CD14-positive monocyte (primary cell): ENCODE results near the gene SLC29A1. TPM values are rescaled to one million over a fixed set of nuclear protein-coding genes. Genes with fewer than 3 reads are reported as not detected.
"Not testable (repeated sequence)": the region's sequence is repeated elsewhere in the genome, so short reads cannot be mapped to it uniquely, and the experiment has no call there.

Source experiments
- DNase-seq, 3 donors: peaks; one replicate each; pipeline ENCODE4 v3.0.0-alpha.2; 2011 to 2022
- H2AFZ ChIP-seq: 2 replicates; pipeline ENCODE4 v1.6.0; 2012; ENCODE audit warnings: mild to moderate bottlenecking, low read depth, low read length, inconsistent platforms; ENCODE audit not compliant: insufficient read depth, poor library complexity, severe bottlenecking
- H3K27ac ChIP-seq, 2 donors: 1 replicate in 1 of 2; 2 replicates in 1 of 2; pipeline ENCODE4 v1.5.1; 2012 to 2013; ENCODE audit warnings: low read length in 2 of 2, control low read depth in 1 of 2, inconsistent platforms in 1 of 2, low read depth in 1 of 2, mild to moderate bottlenecking in 1 of 2
- H3K27me3 ChIP-seq, 2 donors: one replicate each; pipeline versions ENCODE4 v1.6.0 to v1.6.1; 2011 to 2013; ENCODE audit warnings: low read length in 2 of 2; ENCODE audit not compliant: control insufficient read depth in 2 of 2, insufficient read depth in 2 of 2
- H3K36me3 ChIP-seq, 2 donors: replicated peaks in 1 of 2; 1 replicate in 1 of 2; 2 replicates in 1 of 2; pipeline versions ENCODE4 v1.5.1 to v1.6.1; 2012 to 2013; ENCODE audit warnings: low read length in 2 of 2, control low read depth in 1 of 2, inconsistent platforms in 1 of 2, mild to moderate bottlenecking in 1 of 2; ENCODE audit not compliant: insufficient read depth in 2 of 2, control insufficient read depth in 1 of 2
- H3K4me1 ChIP-seq, 2 donors: 1 replicate in 1 of 2; 2 replicates in 1 of 2; pipeline versions ENCODE4 v1.5.1 to v1.6.1; 2012 to 2013; ENCODE audit warnings: low read length in 2 of 2, control low read depth in 1 of 2, inconsistent platforms in 1 of 2, mild to moderate bottlenecking in 1 of 2, moderate library complexity in 1 of 2; ENCODE audit not compliant: insufficient read depth in 2 of 2, control insufficient read depth in 1 of 2
- H3K4me2 ChIP-seq: replicated peaks from 2 replicates; pipeline ENCODE3; 2012; ENCODE audit warnings: low read length, moderate library complexity, mild to moderate bottlenecking; ENCODE audit not compliant: poor library complexity, severe bottlenecking; ENCODE audit errors: extremely low read depth
- H3K4me3 ChIP-seq, 3 experiments: fragments of 200-600 bp in 1 of 3; sonication (generic) in 1 of 3; replicated peaks in 1 of 3; 1 replicate in 2 of 3; 2 replicates in 1 of 3; pipeline ENCODE4 v1.5.1; 2011 to 2013; ENCODE audit warnings: low read length in 3 of 3, mild to moderate bottlenecking in 3 of 3, control low read depth in 2 of 3, low read depth in 2 of 3, inconsistent platforms in 1 of 3, moderate library complexity in 1 of 3
- H3K79me2 ChIP-seq: 2 replicates; pipeline ENCODE4 v1.6.0; 2012; ENCODE audit warnings: mild to moderate bottlenecking, control low read depth, inconsistent platforms, low read length, moderate library complexity; ENCODE audit not compliant: insufficient read depth
- H3K9ac ChIP-seq: 2 replicates; pipeline ENCODE4 v1.6.0; 2017; ENCODE audit warnings: low read length, mild to moderate bottlenecking; ENCODE audit not compliant: insufficient read depth, poor library complexity, severe bottlenecking
- H3K9me3 ChIP-seq, 2 donors: replicated peaks in 1 of 2; 1 replicate in 1 of 2; 2 replicates in 1 of 2; pipeline versions ENCODE4 v1.5.1 to v1.6.1; 2012 to 2013; ENCODE audit warnings: low read length in 2 of 2, control low read depth in 1 of 2; ENCODE audit not compliant: control insufficient read depth in 1 of 2, insufficient read depth in 1 of 2
- H4K20me1 ChIP-seq: 2 replicates; pipeline ENCODE4 v1.6.0; 2012; ENCODE audit warnings: mild to moderate bottlenecking, low read length, control low read depth, moderate library complexity; ENCODE audit not compliant: insufficient read depth
- H3K27ac Mint-ChIP-seq, 7 donors: one replicate each; pipeline ENCODE4 v1.8.0; 2020; ENCODE audit warnings: mild to moderate bottlenecking in 7 of 7, mixed read lengths in 7 of 7, moderate library complexity in 6 of 7, inconsistent platforms in 2 of 7
- H3K27me3 Mint-ChIP-seq, 3 donors: one replicate each; pipeline ENCODE4 v1.8.0; 2021 to 2022; ENCODE audit warnings: low read depth in 3 of 3, mild to moderate bottlenecking in 3 of 3, mixed read lengths in 3 of 3, moderate library complexity in 3 of 3, inconsistent platforms in 1 of 3
- H3K36me3 Mint-ChIP-seq, 2 donors: one replicate each; pipeline ENCODE4 v1.8.0; 2020; ENCODE audit warnings: mixed read lengths in 2 of 2, inconsistent platforms in 1 of 2, mild to moderate bottlenecking in 1 of 2
- H3K4me1 Mint-ChIP-seq: one replicate; pipeline ENCODE4 v1.8.0; 2020; ENCODE audit warnings: mild to moderate bottlenecking, mixed read lengths
- H3K4me3 Mint-ChIP-seq, 2 donors: one replicate each; pipeline ENCODE4 v1.8.0; 2020; ENCODE audit warnings: mild to moderate bottlenecking in 2 of 2, mixed read lengths in 2 of 2, moderate library complexity in 1 of 2
- H3K9me3 Mint-ChIP-seq, 7 donors: one replicate each; pipeline ENCODE4 v1.8.0; 2020 to 2022; ENCODE audit warnings: mixed read lengths in 7 of 7, mild to moderate bottlenecking in 6 of 7, moderate library complexity in 6 of 7, inconsistent platforms in 2 of 7
- WGBS: methylation state at CpG from one replicate; pipeline ENCODE4 v1.1.5; 2013; ENCODE audit warnings: missing lambda C conversion rate; ENCODE audit not compliant: insufficient coverage; 5-methylcytosine and 5-hydroxymethylcytosine counted together
- intact Hi-C, 2 donors: fragments of 100-400 bp; cut with micrococcal nuclease; formaldehyde crosslinking; loops; one replicate each; pipeline versions ENCODE4 v1.15.0 to v1.15.1; 2023
- polyA plus RNA-seq, 3 donors: library from polyadenylated mRNA; depleted of rRNA in 1 of 3; unstranded in 2 of 3; stranded (reverse) in 1 of 3; fragments of 300-500 nt in 2 of 3; fragments of >200 nt in 1 of 3; fragmentation: Illumina TruSeq in 2 of 3; gene quantifications; 1 replicate in 2 of 3; 2 replicates in 1 of 3; pipeline ENCODE4 v1.2.3, GENCODE V29; 2012 to 2021
- TF ChIP-seq, protein P1 (sequence below): fragments of 200-600 bp; IDR thresholded peaks from one replicate; pipeline ENCODE4 v1.8.0; 2022; ENCODE audit warnings: antibody characterized with exemption, mild to moderate bottlenecking

Gene SLC29A1
- polyA plus RNA-seq, 3 donors, result 14.3 to 23.2 (median 15.0) TPM

DNA sequence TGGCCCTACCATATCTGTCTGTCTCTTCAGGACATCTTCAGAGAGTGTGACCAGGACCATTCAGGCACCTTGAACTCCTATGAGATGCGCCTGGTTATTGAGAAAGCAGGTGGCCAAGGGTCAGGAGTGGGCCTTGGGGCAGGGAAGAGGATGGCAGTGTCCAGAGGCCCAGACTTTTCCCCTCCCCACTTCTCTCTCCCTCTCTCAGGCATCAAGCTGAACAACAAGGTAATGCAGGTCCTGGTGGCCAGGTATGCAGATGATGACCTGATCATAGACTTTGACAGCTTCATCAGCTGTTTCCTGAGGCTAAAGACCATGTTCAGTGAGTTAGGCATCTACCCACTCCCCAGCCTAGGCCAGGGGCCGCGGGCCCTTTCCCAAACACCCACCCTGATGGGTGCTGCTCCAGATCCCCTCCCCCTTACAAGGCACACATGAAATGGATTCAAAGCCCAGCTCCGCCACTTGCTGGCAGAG is 40.4 kb upstream of the SLC29A1 start:
- TF ChIP-seq, protein P1, sequence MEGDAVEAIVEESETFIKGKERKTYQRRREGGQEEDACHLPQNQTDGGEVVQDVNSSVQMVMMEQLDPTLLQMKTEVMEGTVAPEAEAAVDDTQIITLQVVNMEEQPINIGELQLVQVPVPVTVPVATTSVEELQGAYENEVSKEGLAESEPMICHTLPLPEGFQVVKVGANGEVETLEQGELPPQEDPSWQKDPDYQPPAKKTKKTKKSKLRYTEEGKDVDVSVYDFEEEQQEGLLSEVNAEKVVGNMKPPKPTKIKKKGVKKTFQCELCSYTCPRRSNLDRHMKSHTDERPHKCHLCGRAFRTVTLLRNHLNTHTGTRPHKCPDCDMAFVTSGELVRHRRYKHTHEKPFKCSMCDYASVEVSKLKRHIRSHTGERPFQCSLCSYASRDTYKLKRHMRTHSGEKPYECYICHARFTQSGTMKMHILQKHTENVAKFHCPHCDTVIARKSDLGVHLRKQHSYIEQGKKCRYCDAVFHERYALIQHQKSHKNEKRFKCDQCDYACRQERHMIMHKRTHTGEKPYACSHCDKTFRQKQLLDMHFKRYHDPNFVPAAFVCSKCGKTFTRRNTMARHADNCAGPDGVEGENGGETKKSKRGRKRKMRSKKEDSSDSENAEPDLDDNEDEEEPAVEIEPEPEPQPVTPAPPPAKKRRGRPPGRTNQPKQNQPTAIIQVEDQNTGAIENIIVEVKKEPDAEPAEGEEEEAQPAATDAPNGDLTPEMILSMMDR, result no peak
- peaks cover 2 to 7% (median 5%) of the 10 kb centered on the region in 3 donors for H3K27me3 Mint-ChIP-seq
- Histone ChIP-seq H3K79me2 (no peaks in the 10 kb centered on the region), H3K27ac (no peak overlapping the region), H3K9me3 (no peaks in the 10 kb centered on the region), H4K20me1 (no peaks in the 10 kb centered on the region), H3K4me2 (no peak overlapping the region), H2AFZ (no peak overlapping the region), H3K36me3 (no peaks in the 10 kb centered on the region), H3K9ac (no peak overlapping the region), H3K4me1 (no peaks in the 10 kb centered on the region), H3K4me3 (no peak overlapping the region), H3K27me3 (no peaks in the 10 kb centered on the region)
- H3K9me3 Mint-ChIP-seq, result no peaks in the 10 kb centered on the region
- H3K36me3 Mint-ChIP-seq, result no peaks in the 10 kb centered on the region
- intact Hi-C loops, result no loop called here
- no peak overlapping the region for H3K4me3 Mint-ChIP-seq
- no peak overlapping the region for H3K27ac Mint-ChIP-seq
- peaks cover 3% of the 10 kb centered on the region for H3K4me1 Mint-ChIP-seq
- no peak for DNase-seq
- 75% methylated on average over 2 of the region's 4 CpGs for WGBS

DNA sequence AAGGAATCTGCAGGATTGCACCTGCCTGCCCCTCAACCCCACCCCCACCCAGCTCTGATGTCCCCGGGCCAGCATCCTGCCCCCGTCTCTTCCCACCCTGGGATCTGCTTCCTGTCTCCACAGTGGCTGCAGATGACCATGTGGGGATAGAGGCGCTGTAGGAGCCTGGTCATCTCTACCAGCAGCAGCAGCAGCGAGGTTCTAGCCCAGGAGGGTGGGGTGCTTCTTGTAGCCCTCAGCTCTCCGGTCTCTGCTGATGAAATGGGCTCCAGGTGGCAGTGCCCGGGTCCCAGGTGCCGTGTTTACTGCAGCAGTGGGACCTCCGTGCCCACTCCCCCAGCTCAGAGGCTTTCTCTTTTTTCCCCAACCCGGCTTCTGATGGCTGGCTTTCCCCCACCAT is 39.6 kb upstream of the SLC29A1 start:
- no peaks in the 10 kb centered on the region for H3K36me3 Mint-ChIP-seq
- H3K79me2 ChIP-seq, result no peaks in the 10 kb centered on the region
- H3K36me3 ChIP-seq, result no peaks in the 10 kb centered on the region
- no peak overlapping the region for H3K4me3 ChIP-seq
- no peaks in the 10 kb centered on the region for H3K27me3 ChIP-seq
- TF ChIP-seq, protein P1, result no peak
- peaks cover 3% of the 10 kb centered on the region for H3K4me1 Mint-ChIP-seq
- peaks cover 2 to 7% (median 5%) of the 10 kb centered on the region in 3 donors for H3K27me3 Mint-ChIP-seq
- no peak overlapping the region for H3K4me3 Mint-ChIP-seq
- no peak overlapping the region for H3K9ac ChIP-seq
- H3K27ac ChIP-seq, result no peak overlapping the region
- H2AFZ ChIP-seq, result no peak overlapping the region
- H3K4me2 ChIP-seq, result no peak overlapping the region
- WGBS, result 92% methylated on average over 4 of the region's 9 CpGs
- no peaks in the 10 kb centered on the region for H4K20me1 ChIP-seq
- H3K27ac Mint-ChIP-seq, result no peak overlapping the region
- no peaks in the 10 kb centered on the region for H3K4me1 ChIP-seq
- intact Hi-C loops, result no loop called here
- DNase-seq, result no peak
- no peaks in the 10 kb centered on the region for H3K9me3 ChIP-seq
- no peaks in the 10 kb centered on the region for H3K9me3 Mint-ChIP-seq

DNA sequence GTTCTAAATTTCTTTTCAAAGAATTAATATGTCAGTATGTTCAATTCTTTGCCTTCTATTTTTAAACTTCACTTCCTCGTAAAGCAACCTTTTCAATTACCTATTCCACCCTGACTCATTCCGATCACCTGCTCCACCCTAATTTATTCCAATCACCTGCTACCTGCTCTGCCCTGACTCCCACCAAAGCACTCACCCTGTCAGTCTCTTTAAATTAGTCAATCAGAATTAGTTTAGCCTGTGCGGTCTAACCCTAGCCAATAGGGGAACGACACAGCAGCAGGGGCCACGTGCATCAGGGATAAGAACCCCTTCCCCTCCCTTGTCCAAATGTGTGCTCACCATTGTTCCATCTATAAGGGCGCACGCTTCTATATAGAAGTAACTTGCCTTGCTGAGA is 38.0 kb upstream of the SLC29A1 start:
- 100% methylated on average over 2 of the region's 7 CpGs for WGBS
- H3K4me1 ChIP-seq, H3K36me3 ChIP-seq, H3K4me1 Mint-ChIP-seq, H3K79me2 ChIP-seq, H3K36me3 Mint-ChIP-seq, H4K20me1 ChIP-seq, H2AFZ ChIP-seq, H3K9ac ChIP-seq, H3K4me3 ChIP-seq, H3K27me3 ChIP-seq, intact Hi-C loops, H3K4me2 ChIP-seq, DNase-seq, H3K9me3 Mint-ChIP-seq, H3K4me3 Mint-ChIP-seq, H3K27ac Mint-ChIP-seq, H3K27ac ChIP-seq, H3K9me3 ChIP-seq, H3K27me3 Mint-ChIP-seq: not testable (repeated sequence)
